BLaER1 treated with 17β-estradiol and CSF1 and Interleukin-3, amounts not matched to agents 10 nM and 100 nM (cell line): ENCODE measurements around the gene HCN3.
"Not testable (repeated sequence)": the region's sequence is repeated elsewhere in the genome, so short reads cannot be mapped to it uniquely, and the experiment has no call there.

Experiments used
- H3K27ac ChIP-seq, 11 experiments: shearing (Covaris generic); formaldehyde crosslinking; 2 replicates each; pipeline ENCODE4 v1.8.1; 2022
- H3K27me3 ChIP-seq, 11 experiments: shearing (Covaris generic); formaldehyde crosslinking; 2 replicates each; pipeline ENCODE4 v1.8.1; 2022
- H3K36me3 ChIP-seq, 11 experiments: shearing (Covaris generic); formaldehyde crosslinking; 2 replicates each; pipeline ENCODE4 v1.8.1; 2022
- H3K4me1 ChIP-seq, 10 experiments: shearing (Covaris generic); formaldehyde crosslinking; 2 replicates each; pipeline ENCODE4 v1.8.1; 2022
- H3K4me2 ChIP-seq, 11 experiments: shearing (Covaris generic); formaldehyde crosslinking; 2 replicates each; pipeline ENCODE4 v1.8.1; 2022
- H3K4me3 ChIP-seq, 10 experiments: shearing (Covaris generic); formaldehyde crosslinking; 2 replicates each; pipeline ENCODE4 v1.8.1; 2022
- H3K9ac ChIP-seq, 11 experiments: shearing (Covaris generic); formaldehyde crosslinking; 2 replicates each; pipeline ENCODE4 v1.8.1; 2022
- H3K9me3 ChIP-seq, 11 experiments: shearing (Covaris generic); formaldehyde crosslinking; replicated peaks in 1 of 11; 2 replicates each; pipeline ENCODE4 v1.8.1; 2022
- H4K20me1 ChIP-seq, 11 experiments: shearing (Covaris generic); formaldehyde crosslinking; 2 replicates each; pipeline ENCODE4 v1.8.1; 2022
- Cebpa-rat ChIP-seq, 11 experiments: shearing (Covaris generic); IDR thresholded peaks; 2 replicates each; pipeline ENCODE4 v1.8.1; 2022

Gene HCN3

GRCh38 chr1:155277070-155277901 lies at the start of gene HCN3:
Gene HCN3 (plus strand): TSS chr1:155277463. CDS start chr1:155277591, 128 bp downstream.
- Histone ChIP-seq H4K20me1 (peaks cover 0 to 19% (median 11%) of the 10 kb centered on the region in 11 experiments; a peak in 16 of 22 replicates), H3K9ac (peak within 1 kb of the TSS; percentile 64 to 78 (median 75)), H3K27ac (peak within 1 kb of the TSS in 7 of 11 experiments; percentile 9 to 54 (median 35); a peak in 9 of 22 replicates)

DNA sequence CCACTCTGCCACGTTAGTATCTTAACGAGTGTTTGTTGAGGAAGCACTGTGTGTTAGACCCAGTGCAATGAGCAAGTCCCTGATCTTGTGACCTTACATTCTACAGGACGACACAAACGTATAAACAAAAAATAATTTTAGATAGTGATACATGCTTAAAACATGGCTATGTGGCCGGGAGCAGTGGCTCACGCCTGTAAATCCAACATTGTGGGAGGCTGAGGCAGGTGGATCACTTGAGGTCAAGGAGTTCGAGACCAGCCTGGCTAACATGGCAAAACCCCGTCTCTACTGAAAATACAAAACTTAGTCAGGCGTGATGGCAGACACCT lies 49.2 kb upstream of the HCN3 start:
- Histone ChIP-seq H3K36me3 (no peaks in the 10 kb centered on the region; a peak in 1 of 22 replicates), H3K4me3 (peak overlapping the region; percentile 22 to 80 (median 68)), H3K4me1 (peaks cover 39 to 45% (median 43%) of the 10 kb centered on the region in 10 experiments), H3K4me2 (peak overlapping the region; percentile 73 to 93 (median 83)), H3K9me3 (no peaks in the 10 kb centered on the region), H3K9ac (peak overlapping the region; percentile 58 to 94 (median 91)), H3K27ac (peak overlapping the region; percentile 48 to 97 (median 92); a peak in 21 of 22 replicates), H3K27me3 (no peaks in the 10 kb centered on the region), H4K20me1 (no peaks in the 10 kb centered on the region)
- no peak for TF ChIP-seq Cebpa-rat (IDR thresholded peaks at IDR 0.05)

More at GRCh38 chr1:155277070-155277901, at the start of gene HCN3:
- H3K4me1 ChIP-seq, result peaks cover 13 to 38% (median 30%) of the 10 kb centered on the region in 10 experiments
- peak within 1 kb of the TSS; percentile 93 to 100 (median 99) for H3K4me2 ChIP-seq
- H3K4me3 ChIP-seq, result peak within 1 kb of the TSS; percentile 67 to 80 (median 73)
- TF ChIP-seq Cebpa-rat (IDR thresholded peaks at IDR 0.05), result no peak
- no peaks in the 10 kb centered on the region; a peak in 1 of 22 replicates for H3K36me3 ChIP-seq
- no peaks in the 10 kb centered on the region for H3K27me3 ChIP-seq
- no peaks in the 10 kb centered on the region for H3K9me3 ChIP-seq

GRCh38 chr1:155231302-155231701 lies 46.0 kb upstream of the HCN3 start:
- not testable (repeated sequence) for H3K9me3 ChIP-seq, H3K27me3 ChIP-seq, H4K20me1 ChIP-seq, H3K4me2 ChIP-seq, H3K36me3 ChIP-seq, H3K9ac ChIP-seq, H3K27ac ChIP-seq, H3K4me3 ChIP-seq
- H3K4me1 ChIP-seq, result peaks cover 11 to 22% (median 17%) of the 10 kb centered on the region in 10 experiments

GRCh38 chr1:155232001-155232978 lies 45.0 kb upstream of the HCN3 start:
- not testable (repeated sequence) for H3K27me3 ChIP-seq, H3K4me2 ChIP-seq, H3K9ac ChIP-seq, H3K9me3 ChIP-seq, H4K20me1 ChIP-seq, H3K27ac ChIP-seq, H3K4me3 ChIP-seq
- Histone ChIP-seq H3K36me3 (peaks cover 11 to 20% (median 18%) of the 10 kb centered on the region in 11 experiments; a peak in 21 of 22 replicates), H3K4me1 (peaks cover 8 to 30% (median 24%) of the 10 kb centered on the region in 10 experiments)

- H4K20me1 ChIP-seq, H3K9me3 ChIP-seq, H3K4me2 ChIP-seq, H3K4me3 ChIP-seq, H3K27me3 ChIP-seq, H3K9ac ChIP-seq, H3K27ac ChIP-seq: not testable (repeated sequence)
- peaks cover 0 to 30% (median 18%) of the 10 kb centered on the region in 10 experiments; a peak in 16 of 20 replicates for H3K4me1 ChIP-seq
- H3K36me3 ChIP-seq, result peaks cover 16 to 31% (median 26%) of the 10 kb centered on the region in 11 experiments; a peak in 21 of 22 replicates
Measured at GRCh38 chr1:155233502-155233901, 43.8 kb upstream of the HCN3 start.

DNA sequence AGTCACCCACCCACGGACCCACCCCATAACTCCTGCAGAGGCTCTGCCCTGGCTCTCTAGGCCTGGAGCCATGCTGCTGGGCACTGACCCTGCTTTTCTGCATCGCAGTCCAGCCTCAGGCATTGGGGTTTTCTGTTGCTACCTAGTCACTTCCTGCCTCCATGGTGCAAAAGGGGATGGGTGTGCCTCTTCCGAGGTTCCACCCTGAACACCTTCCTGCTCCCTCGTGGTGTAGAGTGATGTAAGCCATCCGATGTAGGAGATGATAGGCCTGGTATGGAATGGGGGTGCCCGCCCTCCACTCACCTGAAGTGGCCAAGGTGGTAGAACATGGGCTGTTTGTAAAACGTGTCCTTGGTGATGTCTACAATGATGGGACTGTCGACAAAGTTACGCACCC lies 41.9 kb upstream of the HCN3 start:
- peaks cover 2 to 44% (median 22%) of the 10 kb centered on the region in 10 experiments for H3K4me1 ChIP-seq
- H3K9me3 ChIP-seq, H3K27me3 ChIP-seq, H4K20me1 ChIP-seq, H3K4me3 ChIP-seq: not testable (repeated sequence)
- peak overlapping the region in 1 of 11 experiments; percentile 62; a peak in 1 of 22 replicates for H3K9ac ChIP-seq
- peak overlapping the region in 3 of 11 experiments; percentile 65 to 77 (median 71); a peak in 4 of 22 replicates for H3K27ac ChIP-seq
- peak overlapping the region in 3 of 11 experiments; percentile 45 to 87 (median 85); a peak in 5 of 22 replicates for H3K4me2 ChIP-seq
- H3K36me3 ChIP-seq, result peaks cover 24 to 44% (median 39%) of the 10 kb centered on the region in 11 experiments; a peak in 21 of 22 replicates

GRCh38 chr1:155236451-155236850 lies 40.8 kb upstream of the HCN3 start:
- H3K27me3 ChIP-seq, result no peaks in the 10 kb centered on the region
- no peaks in the 10 kb centered on the region for H3K9me3 ChIP-seq
- H3K27ac ChIP-seq, result peak overlapping the region in 6 of 11 experiments; percentile 4 to 77 (median 58); a peak in 10 of 22 replicates
- peak overlapping the region in 7 of 11 experiments; percentile 4 to 62 (median 48); a peak in 7 of 22 replicates for H3K9ac ChIP-seq
- peaks cover 11 to 49% (median 31%) of the 10 kb centered on the region in 10 experiments for H3K4me1 ChIP-seq
- TF ChIP-seq Cebpa-rat (IDR thresholded peaks at IDR 0.05), result peak in 2 of 11 experiments; percentile 26 to 41; a peak in 2 of 22 replicates
- peak overlapping the region in 7 of 11 experiments; percentile 42 to 87 (median 53); a peak in 13 of 22 replicates for H3K4me2 ChIP-seq
- peaks cover 24 to 44% (median 39%) of the 10 kb centered on the region in 11 experiments; a peak in 21 of 22 replicates for H3K36me3 ChIP-seq
- H4K20me1 ChIP-seq, result no peaks in the 10 kb centered on the region
- H3K4me3 ChIP-seq, result peak overlapping the region in 2 of 10 experiments; percentile 29 to 46; a peak in 4 of 20 replicates

DNA sequence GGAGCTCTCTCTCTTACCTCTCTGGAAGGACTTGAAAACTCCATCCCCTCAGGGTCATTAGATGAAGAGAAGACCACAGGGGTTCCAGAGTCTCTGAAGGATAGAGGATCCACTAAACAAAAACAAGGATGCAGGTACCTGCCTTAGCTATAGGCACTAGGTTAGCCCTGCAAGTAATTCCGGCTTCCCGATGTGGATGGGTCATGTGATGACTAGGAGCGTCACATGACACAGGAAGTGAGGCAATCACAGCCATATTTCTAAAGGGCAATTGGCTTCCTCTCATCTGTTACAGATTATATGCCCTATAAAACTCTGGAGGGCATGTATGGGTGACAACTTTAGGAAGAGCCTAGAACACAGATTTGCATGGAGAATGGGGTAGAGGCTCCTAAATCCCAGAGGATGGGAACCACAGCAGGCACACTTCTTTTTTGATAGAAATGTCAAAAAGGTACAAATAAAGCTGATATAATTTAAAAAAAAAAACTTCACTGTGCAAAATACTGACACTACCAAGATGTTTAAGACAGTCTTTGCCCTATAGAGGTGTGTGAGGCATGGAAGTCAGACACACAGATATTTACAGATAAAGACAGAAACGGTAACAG lies 36.1 kb upstream of the HCN3 start:
- peak overlapping the region; percentile 79 to 98 (median 92) for H3K4me2 ChIP-seq
- peaks cover 43 to 74% (median 60%) of the 10 kb centered on the region in 10 experiments for H3K4me1 ChIP-seq
- no peaks in the 10 kb centered on the region for H4K20me1 ChIP-seq
- H3K27ac ChIP-seq, result peak overlapping the region in 10 of 11 experiments; percentile 3 to 77 (median 58); a peak in 18 of 22 replicates
- peaks cover 17 to 36% (median 32%) of the 10 kb centered on the region in 11 experiments; a peak in 21 of 22 replicates for H3K36me3 ChIP-seq
- no peaks in the 10 kb centered on the region for H3K9me3 ChIP-seq
- peak overlapping the region; percentile 44 to 78 (median 72); a peak in 20 of 22 replicates for H3K9ac ChIP-seq
- peak in 2 of 11 experiments; percentile 29 to 54; a peak in 1 of 22 replicates for TF ChIP-seq Cebpa-rat (IDR thresholded peaks at IDR 0.05)
- H3K4me3 ChIP-seq, result peak overlapping the region; percentile 52 to 73 (median 60)
- no peaks in the 10 kb centered on the region for H3K27me3 ChIP-seq
